SU-DHL-6 (cell line): ENCODE data around the gene CGB7.

Experiments used
- H2AFZ ChIP-seq: fragments of 200-600 bp; sonication (generic); 2 replicates; pipeline ENCODE4 v1.6.1; 2014; ENCODE audit warnings: low read depth, mild to moderate bottlenecking, moderate library complexity, mixed read lengths, antibody characterized with exemption, low read length; ENCODE audit not compliant: severe bottlenecking
- H3F3A ChIP-seq: fragments of 200-600 bp; shearing (Covaris generic); 2 replicates; pipeline ENCODE4 v1.6.0; 2016; ENCODE audit warnings: antibody characterized with exemption, mild to moderate bottlenecking; ENCODE audit not compliant: insufficient read depth
- H3K27ac ChIP-seq: fragments of 200-600 bp; sonication (generic); 2 replicates; pipeline ENCODE4 v1.5.1; 2016; ENCODE audit warnings: low read depth, mild to moderate bottlenecking, low read length, moderate library complexity, mixed read lengths
- H3K27me3 ChIP-seq: fragments of 200-600 bp; sonication (generic), shearing (Covaris generic); 2 replicates; pipeline ENCODE4 v1.6.0; 2014; ENCODE audit warnings: mild to moderate bottlenecking, low read length
- H3K36me3 ChIP-seq: fragments of 200-600 bp; sonication (generic); 2 replicates; pipeline ENCODE4 v1.6.1; 2014; ENCODE audit warnings: mild to moderate bottlenecking, low read length, mixed read lengths
- H3K4me2 ChIP-seq: fragments of 300-600, 200-600 bp; shearing (Covaris generic), sonication (generic); 2 replicates; pipeline ENCODE4 v1.6.0; 2014; ENCODE audit warnings: low read length, low read depth, mild to moderate bottlenecking; ENCODE audit not compliant: poor library complexity, severe bottlenecking
- H3K4me3 ChIP-seq: fragments of 200-600 bp; sonication (generic); 2 replicates; pipeline ENCODE4 v1.5.1; 2014; ENCODE audit warnings: antibody characterized with exemption, low read length, mild to moderate bottlenecking, mixed read lengths; ENCODE audit not compliant: insufficient read depth, poor library complexity, severe bottlenecking
- H3K79me2 ChIP-seq: fragments of 200-600 bp; sonication (generic); 2 replicates; pipeline ENCODE4 v1.6.1; 2014; ENCODE audit warnings: mild to moderate bottlenecking, low read length, moderate library complexity; ENCODE audit not compliant: insufficient read depth
- H3K9ac ChIP-seq: fragments of 200-600 bp; sonication (generic); 2 replicates; pipeline ENCODE4 v1.7.0; 2014; ENCODE audit warnings: mild to moderate bottlenecking, low read length
- H3K9me2 ChIP-seq: fragments of 200-600 bp; sonication (generic); replicated peaks from 2 replicates; pipeline ENCODE4 v1.6.1; 2014; ENCODE audit warnings: low read length; ENCODE audit not compliant: insufficient read depth
- H3K9me3 ChIP-seq: fragments of 200-600 bp; sonication (generic); 2 replicates; pipeline ENCODE4 v1.6.1; 2014; ENCODE audit warnings: low read length, mixed read lengths; ENCODE audit not compliant: insufficient read depth
- H4K20me1 ChIP-seq: fragments of 200-600 bp; sonication (generic); 2 replicates; pipeline ENCODE4 v1.6.1; 2014; ENCODE audit warnings: low read depth, mild to moderate bottlenecking, antibody characterized with exemption, low read length, moderate library complexity, mixed read lengths
- CTCF ChIP-seq: fragments of 200-600 bp; sonication (generic); IDR thresholded peaks from one replicate; pipeline ENCODE4 v1.5.1; 2017; ENCODE audit warnings: antibody characterized with exemption, mild to moderate bottlenecking, low read length, moderate library complexity; ENCODE audit not compliant: insufficient read depth, poor library complexity, severe bottlenecking
- EZH2phosphoT487 ChIP-seq: fragments of 200-600 bp; sonication (generic), shearing (Covaris generic); conservative IDR thresholded peaks from 2 replicates; pipeline ENCODE4 v1.6.1; 2018; ENCODE audit warnings: mild to moderate bottlenecking, antibody characterized with exemption, low read length, moderate library complexity, mixed read lengths

The CGB7 gene

GRCh38 chr19:49071860-49072547, 14.5 kb upstream of the CGB7 start:
- TF ChIP-seq EZH2phosphoT487 = no peak
- TF ChIP-seq CTCF = no peak
- no peaks in the 10 kb centered on the region for H3K79me2 ChIP-seq
- no peaks in the 10 kb centered on the region for H3K36me3 ChIP-seq
- H3K9me3 ChIP-seq = no peaks in the 10 kb centered on the region
- H3K27me3 ChIP-seq = no peaks in the 10 kb centered on the region
- H3K9ac ChIP-seq = no peak overlapping the region
- H3F3A ChIP-seq = no peaks in the 10 kb centered on the region
- H3K4me3 ChIP-seq = no peak overlapping the region
- no peak overlapping the region for H3K27ac ChIP-seq
- no peak overlapping the region for H3K4me2 ChIP-seq
- H4K20me1 ChIP-seq = no peaks in the 10 kb centered on the region
- H3K9me2 ChIP-seq = no peaks in the 10 kb centered on the region
- H2AFZ ChIP-seq = no peak overlapping the region

- no peaks in the 10 kb centered on the region for H3K9me3 ChIP-seq
- no peak for TF ChIP-seq CTCF
- no peak for TF ChIP-seq EZH2phosphoT487
- H3K27ac ChIP-seq = no peak overlapping the region
- H3K9me2 ChIP-seq = no peaks in the 10 kb centered on the region
- no peak overlapping the region for H3K9ac ChIP-seq
- no peak overlapping the region for H3K4me2 ChIP-seq
- H3F3A ChIP-seq = no peaks in the 10 kb centered on the region
- H3K4me3 ChIP-seq = no peak overlapping the region
- H3K27me3 ChIP-seq = no peaks in the 10 kb centered on the region
- H4K20me1 ChIP-seq = no peaks in the 10 kb centered on the region
- no peaks in the 10 kb centered on the region for H3K79me2 ChIP-seq
- H3K36me3 ChIP-seq = no peaks in the 10 kb centered on the region
- H2AFZ ChIP-seq = no peak overlapping the region
Observed at GRCh38 chr19:49070416-49070815, 12.9 kb upstream of the CGB7 start.

GRCh38 chr19:49069026-49069425, 11.5 kb upstream of the CGB7 start:
- H3K27me3 ChIP-seq = no peaks in the 10 kb centered on the region
- H3K9ac ChIP-seq = no peak overlapping the region

More at GRCh38 chr19:49069026-49069425, 11.5 kb upstream of the CGB7 start:
- Histone ChIP-seq H4K20me1 (no peaks in the 10 kb centered on the region), H3K4me3 (no peak overlapping the region), H3K9me2 (no peaks in the 10 kb centered on the region), H3K79me2 (no peaks in the 10 kb centered on the region), H2AFZ (no peak overlapping the region), H3K36me3 (no peaks in the 10 kb centered on the region), H3K27ac (no peak overlapping the region), H3K4me2 (no peak overlapping the region), H3K9me3 (no peaks in the 10 kb centered on the region), H3F3A (no peaks in the 10 kb centered on the region)
- TF ChIP-seq CTCF (no peak), EZH2phosphoT487 (no peak)
